Kidney glomerular epithelial cell (primary cell): ENCODE data around the gene KCNG1.

Experiments used
- DNase-seq: peaks from one replicate; lab custom pipeline; 2025; lab: John Stamatoyannopoulos, UW

The KCNG1 gene

DNA sequence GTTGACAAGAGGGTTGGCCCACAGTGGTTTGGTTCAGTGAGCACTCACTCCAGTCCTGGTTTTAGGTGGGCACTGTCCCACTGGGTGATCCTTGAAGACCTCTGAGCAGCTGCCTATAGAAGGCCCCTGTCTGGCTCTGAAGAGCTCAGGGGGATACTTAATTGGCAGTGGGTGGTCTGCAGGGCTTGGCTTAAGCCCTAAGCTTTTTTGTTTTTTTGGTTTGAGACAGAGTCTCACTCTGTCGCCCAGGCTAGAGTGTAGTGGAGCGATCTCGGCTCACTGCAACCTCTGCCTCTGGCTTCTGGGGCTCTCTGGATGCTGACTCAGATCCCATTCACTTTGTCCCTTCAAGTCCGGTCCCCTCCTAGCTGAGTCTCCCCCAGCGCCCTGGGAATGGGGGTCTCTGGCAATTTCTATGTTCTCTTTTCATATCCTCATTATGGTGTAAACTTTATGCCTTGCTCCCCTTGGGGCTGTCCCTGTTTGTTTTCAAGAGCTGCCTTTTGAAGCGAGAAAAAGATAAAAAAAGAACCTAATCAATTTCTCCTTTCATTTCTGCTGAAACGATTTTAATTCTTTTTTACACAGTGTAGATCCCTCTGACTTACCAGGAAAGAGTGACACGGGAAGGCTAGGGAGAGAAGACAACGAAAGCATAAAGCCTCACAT lies 12.2 kb upstream of the KCNG1 start:
- no peak for DNase-seq

DNA sequence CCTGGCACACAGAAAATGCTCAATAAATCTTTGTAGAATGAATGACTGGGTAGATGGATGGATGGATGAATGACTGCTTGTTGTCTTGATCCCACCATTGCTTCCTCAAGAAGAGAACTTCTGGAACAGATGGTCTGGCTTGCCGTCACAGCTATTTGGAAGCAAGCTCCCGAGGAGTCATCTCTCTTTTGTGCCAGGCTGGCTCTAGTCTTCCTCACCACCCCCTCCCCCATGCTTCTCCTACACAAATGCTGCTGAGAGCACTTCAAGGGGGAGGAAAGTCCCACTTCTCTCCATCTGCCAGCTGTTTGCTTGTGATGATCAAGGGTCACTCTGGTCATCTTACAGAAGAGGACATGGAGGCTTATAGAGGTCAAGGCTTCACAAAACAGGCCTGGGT lies 11.6 kb upstream of the KCNG1 start:
- DNase-seq = no peak

DNA sequence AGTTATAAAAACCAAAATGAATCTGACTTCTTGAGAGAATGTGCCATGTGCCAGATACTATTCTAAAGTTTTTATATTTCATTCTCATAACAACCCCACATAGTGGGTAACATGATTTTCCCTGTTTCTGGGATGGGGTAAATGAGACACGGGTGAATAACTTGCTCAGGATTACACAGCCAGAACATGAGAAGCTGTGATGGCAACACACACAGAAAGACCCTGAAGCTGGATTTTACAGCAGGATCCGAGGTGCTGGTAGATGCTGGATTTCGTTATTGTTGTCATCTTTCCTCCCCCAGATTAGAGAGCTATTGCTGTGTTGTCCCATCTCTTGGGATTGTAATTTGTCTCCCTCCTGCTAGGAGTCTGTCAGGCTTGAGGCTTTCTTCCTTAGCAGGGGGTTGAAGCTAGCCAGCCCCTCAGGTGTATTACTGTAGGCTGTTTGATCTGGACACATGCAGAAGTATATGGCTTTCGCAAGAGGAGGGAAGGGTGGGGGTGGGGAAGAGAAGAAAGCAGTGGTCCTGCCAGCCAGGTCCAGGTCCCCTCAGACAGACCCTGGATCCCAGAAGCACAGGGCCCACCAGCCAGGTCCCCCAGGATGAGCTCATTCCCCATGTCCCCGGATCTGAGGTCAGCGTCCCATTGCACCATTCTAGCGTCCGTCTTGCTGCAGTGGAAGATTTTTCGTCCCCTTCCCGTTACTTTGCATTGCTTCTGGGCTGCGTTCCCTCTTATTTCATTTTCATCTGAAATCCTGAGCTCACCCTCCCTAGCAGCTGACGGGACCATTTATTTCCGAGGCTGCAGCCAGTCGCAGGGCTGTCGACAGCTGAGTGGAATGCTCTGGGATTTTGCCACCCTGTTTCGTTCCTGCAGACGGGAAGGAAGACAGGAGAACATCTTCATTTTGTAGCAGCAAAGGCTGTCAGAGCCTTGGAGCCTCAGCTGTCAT lies 7.3 kb upstream of the KCNG1 start:
- DNase-seq = no peak

DNA sequence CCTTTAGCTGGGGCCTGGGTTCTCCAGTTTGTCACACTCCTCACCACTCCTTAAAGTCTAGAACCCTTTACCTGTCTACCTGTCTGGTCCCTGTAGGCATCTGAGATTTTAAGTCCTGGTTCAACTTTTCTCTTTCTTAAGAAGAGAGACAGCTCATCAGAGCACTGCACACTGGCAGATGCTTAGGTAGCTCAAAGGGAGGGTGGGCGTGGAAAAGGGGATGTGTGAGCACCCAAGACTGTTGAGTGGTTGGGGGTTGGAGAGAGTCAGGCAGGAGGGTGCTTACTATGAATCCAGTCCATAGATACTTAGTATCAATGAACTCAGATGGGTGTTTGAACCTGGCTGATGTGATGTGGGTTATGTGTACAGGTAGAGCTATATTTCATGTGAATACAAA lies 6.6 kb upstream of the KCNG1 start:
- DNase-seq = no peak

DNA sequence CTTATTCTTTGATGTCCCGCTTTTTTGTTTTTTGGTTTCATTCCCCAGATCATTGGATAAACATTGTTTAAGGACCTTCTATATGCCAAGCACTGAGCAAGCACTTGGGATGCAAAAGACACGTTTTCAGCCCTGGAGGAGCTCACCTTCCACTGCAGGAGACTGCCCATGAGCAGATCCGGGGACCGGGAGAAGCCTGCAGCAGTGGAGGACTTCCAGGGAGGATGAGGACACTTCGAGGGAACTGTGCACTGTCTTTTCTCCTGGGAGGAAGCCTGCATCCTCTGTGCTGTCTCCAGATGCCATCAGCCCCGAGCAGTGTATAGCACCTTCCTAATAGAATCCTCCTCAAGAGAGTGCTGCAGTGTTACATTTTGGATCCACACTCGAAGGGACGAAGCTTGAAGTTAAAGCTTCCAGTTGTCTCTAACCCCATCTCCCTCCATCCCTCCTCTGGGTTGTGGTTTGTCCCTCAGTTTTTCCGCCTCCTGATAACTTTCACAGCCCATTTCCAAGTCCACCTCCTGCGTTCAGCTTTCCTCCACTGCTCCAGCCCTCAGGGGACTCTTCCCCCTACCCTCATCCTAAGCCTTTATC lies 5.8 kb upstream of the KCNG1 start:
- no peak for DNase-seq

DNA sequence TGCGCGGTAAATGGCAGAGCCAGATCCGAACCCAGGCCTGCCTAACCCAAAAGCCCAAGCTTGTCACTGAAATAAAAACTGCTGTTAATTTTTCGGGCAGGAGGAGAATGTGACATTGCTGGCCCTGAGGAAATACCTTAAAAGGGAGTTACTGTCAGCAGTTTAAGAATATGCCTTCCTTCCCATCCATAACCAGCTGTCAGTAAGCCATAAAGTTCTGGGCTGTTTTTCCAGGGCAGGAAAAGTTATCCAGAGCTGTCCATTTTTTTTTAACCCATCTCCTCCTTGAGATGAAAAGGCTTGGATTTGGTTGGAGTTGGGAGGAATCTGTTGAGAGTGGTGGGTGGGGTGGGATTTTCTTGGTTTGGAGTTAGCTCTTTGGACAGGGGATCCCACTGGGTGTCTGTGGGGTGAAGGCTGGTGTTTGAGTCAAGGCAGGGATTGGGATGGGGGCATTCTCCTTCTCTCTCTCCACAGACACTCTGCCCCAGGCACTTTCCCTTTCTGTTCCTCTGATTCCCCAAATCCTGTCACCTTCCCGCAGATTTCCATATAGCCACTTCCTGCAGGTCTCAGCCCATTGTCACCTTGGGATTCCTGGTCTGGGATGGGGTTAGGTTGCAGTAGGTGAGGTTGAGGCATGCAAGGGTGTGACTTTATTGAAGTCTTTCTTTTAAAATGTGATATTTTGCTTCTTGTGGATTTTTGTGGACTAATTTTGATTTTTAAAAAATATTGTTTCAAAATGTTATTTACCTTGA lies 4.3 kb upstream of the KCNG1 start:
- DNase-seq = no peak

DNA sequence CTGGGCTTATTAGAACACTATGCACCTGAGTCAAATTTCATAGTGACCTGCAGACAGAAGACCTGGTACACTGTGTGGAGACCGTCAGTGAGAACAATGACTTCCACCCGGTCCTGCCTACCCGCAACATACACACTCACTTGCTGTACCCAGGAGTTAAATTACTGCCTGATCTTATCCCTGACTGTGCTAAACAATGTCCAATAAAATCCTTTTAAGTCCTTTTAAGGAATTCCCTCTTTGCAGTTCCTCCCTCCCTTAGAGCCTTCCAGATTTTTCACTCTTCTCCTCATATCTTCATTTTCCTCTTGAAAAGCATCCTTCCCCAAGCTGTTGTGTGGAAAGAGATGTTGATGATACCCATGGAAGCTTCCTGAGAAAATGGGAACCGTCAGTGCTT lies 3.4 kb upstream of the KCNG1 start:
- DNase-seq = no peak

DNA sequence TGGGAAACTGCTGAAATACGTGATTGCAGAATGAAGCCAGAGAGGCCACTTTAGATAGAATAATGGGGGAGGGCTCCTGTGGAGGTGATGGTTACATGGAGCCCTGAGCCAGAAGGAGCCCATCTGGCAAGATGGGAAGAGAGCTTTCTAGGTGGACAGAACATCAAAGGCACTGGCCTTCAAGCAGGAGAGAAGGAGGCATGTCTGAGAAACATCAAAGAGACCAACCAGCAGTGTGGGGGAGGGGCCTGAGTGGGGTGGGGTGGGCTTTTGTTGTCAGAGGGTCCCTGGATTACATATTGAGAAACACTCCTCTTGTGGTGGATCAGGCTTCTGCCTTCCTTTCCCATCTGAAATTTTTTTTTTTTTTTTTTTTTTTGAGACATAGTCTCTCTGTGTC lies 1.9 kb upstream of the KCNG1 start:
- no peak for DNase-seq

DNA sequence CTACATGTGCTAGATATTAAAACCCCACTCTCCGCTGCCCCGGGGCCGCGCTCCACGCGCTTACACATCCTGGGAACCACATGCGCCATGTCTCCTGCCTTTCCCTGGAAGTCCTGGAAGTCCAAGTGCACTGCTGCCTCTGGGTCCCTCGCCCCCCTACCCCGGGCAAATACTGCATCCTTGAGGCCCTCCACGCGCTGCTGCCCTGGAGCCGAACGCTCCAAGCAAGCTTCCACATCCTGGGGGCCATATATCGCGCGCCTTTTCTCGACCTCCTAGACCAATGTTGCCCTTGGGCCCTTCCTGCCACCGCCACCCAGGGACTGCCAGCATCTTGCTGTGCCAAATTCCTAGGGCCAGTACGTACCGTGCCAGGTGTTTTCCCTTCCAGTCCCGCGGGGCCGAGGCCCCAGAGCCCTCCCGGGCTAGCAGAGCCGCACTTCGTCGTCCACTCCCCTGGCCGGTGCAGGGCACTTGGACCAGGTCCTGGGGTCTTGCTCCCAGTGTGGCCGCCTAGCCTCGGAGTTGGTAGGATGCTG lies 779 bp upstream of the KCNG1 start:
- no peak for DNase-seq

DNA sequence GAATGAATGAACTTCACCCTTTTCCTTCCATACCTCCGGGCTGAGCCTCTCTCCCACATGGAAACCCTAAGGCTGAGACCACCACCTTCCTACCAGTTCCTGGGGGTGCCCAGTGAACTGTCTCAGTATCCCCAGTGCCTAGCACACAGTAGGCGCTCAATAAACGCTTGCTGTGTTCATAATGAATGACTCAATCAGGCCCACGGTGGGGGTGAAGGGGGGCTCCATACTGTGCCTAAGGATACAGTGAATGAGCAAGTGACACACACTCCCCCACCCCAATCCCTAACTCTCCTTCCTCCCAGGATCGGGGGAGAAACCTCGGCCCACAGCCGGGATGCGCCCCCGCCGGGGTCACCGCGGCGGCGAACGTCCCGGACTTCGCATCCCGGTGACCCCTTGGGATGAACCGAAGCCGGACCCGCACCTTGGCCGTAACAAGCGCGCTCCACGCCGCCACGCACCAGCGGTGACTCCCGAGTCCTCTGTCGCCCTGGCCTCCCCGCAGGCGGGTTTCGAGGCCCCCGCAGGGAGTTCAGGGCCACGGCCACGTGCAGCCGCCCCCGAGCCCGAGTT lies 592 bp downstream of the KCNG1 start:
- DNase-seq = no peak

DNA sequence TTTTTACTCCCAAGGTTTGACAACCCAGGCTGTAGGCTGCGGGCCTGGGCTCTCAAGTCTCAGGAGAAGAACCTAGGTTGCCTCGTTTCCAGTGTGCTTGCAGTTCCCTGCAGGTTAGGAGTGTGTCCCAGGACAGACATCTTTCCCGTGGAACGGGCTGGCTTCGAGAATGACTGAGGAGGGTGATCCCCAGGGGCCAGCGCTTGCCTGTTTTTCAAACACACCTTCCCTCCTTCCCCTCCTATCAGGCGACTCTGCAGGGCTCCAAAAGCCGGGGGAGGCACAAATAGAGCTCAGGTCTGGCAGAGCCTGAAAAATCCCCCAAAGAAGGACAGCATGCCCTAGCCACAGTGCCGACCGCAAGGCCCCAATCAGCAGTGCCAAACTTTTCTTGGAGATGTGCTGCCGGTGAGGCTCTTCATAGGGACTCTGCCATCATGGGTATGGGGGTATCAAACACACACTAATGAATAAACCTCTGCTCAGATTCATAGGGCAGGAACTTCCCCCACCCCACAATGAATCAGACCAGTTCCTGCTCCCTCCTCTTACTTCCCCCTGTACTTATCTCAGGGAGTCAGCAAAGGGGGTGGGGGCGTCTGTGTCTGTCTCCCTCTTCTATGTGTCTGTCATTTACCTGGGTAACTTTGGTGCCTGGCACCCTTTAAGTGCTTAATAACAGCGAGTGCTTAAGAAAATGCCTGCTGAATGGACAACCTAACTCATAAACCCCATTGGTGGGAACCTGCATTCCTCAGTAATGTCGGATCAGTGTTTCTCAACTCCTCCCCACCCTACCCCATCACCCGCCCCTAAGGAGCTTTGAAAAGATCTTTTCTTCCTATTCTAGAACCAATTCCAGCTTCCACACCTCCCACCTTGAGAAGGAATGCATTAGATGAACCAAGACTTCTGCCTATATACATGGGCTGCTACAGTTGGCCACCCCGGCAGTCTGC lies 1.6 kb downstream of the KCNG1 start:
- DNase-seq = no peak

DNA sequence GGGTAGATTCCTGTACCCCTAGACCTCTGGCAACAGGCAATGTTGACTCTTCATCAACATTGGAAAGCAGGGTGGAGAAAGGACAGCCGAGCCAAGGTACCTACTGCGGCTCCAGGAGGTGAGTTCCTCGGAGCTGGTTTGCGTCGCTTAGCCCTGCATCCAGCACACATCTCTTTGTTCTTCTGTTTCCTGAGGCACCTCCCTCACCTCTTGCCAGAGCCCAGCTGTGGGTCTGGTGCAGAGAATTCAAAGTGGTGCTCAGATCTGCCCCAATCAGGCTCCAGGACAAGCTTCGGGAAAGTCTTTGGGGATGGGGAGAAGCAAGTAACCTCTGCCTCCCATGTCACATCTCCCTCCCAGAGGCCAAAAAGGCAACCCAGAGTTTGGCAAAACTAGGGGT lies 2.2 kb downstream of the KCNG1 start:
- DNase-seq = no peak

DNA sequence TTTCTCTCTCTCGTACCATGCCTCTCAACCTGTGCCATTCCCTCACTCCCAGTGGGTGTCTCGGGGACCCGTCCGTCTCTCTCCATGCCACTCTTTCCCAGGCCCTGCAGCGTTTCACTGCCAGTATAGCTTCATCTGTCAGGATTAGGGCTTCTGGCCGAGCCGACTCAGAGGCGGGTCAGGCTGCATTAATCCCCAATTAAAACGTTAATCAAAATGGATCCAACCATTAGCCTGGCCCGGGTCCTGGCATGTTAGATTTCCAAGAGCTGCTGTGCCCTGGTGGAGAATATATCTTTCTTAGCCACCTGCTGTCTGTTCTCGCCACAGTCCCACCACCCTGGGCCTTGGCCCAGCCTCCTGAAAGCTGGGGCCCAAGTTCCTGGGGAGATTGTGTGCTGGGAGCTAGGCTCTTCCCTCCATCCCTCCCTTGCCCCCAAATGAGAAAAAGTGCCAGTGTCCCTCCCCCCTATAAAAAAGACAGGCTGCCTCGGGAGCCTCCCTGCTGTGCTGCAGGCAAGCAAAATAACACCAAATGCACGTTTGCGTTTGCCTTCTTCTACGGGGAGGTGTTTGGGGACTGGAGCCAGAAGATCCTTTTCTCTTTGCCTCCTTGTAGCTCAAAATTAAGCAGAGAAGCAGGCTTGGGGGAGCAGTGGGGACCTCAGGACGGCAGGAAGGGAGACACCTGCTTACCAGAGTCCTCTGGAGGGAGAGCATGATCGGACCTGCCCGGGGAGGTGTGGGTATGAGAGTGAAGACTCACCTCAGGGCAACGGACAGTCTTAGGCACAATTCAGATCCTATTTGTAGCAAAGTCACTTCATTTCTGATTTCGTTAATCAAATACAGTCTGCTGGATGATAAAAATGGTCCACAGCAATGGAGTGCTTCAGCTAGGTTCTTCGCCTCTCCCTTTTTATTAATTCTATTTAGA lies 3.0 kb downstream of the KCNG1 start:
- DNase-seq = no peak

DNA sequence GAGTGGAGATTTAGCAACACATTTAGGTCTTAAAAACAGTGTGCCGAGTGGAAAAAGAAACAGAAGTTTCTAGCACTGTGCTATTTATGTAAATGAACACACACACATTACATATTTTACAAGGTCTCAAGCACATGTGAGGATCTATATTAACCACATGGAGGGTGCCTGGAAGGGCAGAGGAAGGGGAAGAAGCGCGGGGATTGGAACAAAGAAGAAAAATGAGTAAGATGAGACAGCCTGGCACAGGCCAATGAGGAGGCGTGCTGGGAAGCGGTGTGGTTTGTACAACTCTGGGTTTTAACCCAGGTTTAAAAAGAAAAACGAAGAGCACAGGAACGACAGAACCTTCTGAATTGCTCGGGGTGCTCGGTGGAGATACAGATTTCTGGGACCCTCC lies 5.7 kb downstream of the KCNG1 start:
- no peak for DNase-seq

DNA sequence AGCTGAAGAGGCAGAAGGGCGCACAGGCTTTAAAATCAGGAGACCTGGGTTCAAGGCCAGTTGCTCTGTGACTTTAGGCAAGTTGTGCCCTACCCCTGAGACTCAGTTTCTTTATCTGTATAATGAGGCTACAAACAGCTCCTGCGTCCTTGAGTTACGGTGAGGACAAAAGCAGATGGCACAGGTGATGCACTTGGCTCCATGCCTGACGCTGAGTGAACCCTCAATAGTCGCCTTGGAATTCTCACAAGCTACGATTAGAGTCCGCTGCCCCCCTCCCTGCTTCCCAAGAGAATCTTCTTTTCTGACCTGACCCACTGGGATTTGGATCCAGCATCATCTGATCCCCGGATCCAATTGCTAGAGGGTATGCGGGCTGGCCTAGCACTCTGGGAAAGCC lies 6.4 kb downstream of the KCNG1 start:
- DNase-seq = no peak

DNA sequence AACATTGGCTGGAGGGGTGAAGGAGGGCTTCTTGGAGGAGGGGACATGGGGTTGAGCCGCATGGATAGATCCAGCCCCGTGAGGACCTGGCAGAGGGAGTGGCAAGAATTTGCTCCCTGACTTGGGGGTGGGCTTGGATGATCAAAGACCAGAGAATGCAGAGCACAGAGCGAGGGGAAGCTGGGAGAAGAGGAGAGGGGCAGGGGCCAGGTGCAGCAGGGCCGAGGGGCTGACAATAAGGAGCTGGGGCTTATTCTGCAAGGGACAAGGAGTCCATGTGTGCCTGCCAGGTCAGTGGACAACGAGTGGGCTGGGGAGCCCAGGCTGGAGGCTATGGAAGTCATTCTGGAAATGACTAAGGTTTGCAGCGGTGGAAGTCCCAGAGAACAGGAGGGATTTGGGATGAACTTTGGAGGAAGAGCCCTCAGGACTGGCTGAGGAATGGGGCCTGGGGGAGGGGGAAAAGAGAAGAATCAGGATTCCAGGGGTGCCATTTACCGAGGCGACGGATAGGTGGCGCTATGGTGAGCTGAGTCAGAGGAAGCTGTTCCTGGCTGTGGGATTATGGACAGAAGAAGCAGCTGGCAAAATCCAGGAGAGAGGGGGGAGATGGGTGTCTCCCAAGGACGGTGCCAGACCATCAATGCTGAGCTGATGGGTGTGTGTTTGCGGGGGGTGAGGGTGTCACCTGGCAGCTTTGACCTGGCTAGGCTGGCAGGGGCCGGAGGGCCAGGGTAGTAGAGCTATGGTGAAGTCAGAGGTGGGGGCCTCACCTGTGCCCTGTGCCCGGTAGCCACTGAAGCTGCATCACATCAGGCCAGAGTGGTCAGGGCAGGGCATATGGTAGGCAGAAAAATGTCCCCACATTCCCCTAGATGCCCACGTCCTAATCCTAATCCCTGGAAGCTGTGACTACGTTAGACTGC lies 7.8 kb downstream of the KCNG1 start:
- peak; percentile 59 for DNase-seq

DNA sequence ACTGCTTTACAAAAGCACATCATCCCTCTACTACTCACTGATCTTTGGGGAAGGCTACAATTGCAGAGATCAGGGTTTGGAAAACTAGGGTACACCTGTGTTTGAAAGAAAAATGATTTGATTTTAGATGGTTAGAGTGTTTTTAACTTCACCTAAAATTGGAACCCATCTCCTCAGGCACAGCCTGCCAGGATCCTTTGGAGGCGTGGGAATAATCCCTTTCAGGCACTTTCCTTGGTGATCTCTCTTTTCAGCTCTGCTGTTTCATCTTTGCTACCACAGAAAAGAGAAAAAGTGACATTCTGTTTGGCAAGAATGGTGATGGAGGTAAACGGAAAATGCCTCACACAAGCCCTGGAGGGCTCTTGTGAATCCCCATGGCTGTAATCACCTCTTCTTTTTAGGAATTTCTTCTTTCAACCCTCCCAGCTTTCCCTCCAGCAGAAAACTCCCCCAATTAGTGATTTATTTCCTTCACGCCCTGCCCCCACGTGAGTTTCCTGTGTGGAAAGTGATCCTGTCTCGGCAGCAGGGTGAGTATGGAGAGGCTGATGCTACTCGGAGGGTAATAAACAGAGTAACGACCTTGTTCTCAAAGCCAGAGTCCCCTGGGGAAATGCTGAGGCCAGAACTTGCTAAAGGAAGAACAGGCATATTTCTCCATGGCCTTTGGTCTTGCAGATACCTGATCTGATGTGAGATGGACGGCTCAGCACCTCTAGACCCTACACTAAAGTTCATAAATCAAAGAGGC lies 9.2 kb downstream of the KCNG1 start:
- DNase-seq = no peak

DNA sequence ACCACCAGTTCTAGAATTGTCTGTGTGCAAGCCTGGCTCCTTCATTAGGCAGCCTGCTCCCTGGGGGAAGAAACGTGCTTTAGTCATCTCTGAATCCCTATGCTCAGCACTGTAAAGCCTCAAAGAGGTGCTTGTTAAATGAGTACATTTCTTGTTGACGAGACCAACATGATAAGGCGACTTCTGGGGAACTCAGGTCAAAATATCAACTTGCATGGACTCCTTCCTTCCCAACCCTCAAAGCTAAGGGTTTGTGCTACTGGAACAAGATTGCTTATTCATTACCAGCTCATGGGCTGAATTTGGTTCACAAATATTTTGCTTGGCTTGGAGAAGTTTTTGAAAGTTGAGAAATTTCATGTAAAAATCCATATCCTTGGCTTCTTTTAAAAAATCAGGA lies 10.6 kb downstream of the KCNG1 start:
- DNase-seq = no peak
